HG03378 (cell line): ENCODE data around the gene CCL5.

Experiments
- ATAC-seq: cut with Tn5 transposase; IDR thresholded peaks from one replicate; pipeline ENCODE4 v1.9.1; 2021; ENCODE audit warnings: mild to moderate bottlenecking, moderate library complexity; ENCODE audit not compliant: unreplicated experiment

CCL5 gene

GRCh38 chr17:35868737-35869136 is 11.4 kb downstream of the CCL5 start, which contains the start of gene HEATR9:
Gene HEATR9 (minus strand): TSS chr17:35868891. CDS start chr17:35868742, 149 bp downstream.
- no peak for ATAC-seq

- no peak for ATAC-seq
These were observed 12.6 kb downstream of the CCL5 start for GRCh38 chr17:35867574-35867973.

- ATAC-seq, result no peak
These were observed 13.7 kb downstream of the CCL5 start for GRCh38 chr17:35866341-35866950.

GRCh38 chr17:35865412-35866340 is 14.5 kb downstream of the CCL5 start:
- ATAC-seq, result no peak

GRCh38 chr17:35864853-35865252 is 15.3 kb downstream of the CCL5 start:
- no peak for ATAC-seq

- no peak for ATAC-seq
These were observed 23.6 kb downstream of the CCL5 start for GRCh38 chr17:35856603-35857002.

GRCh38 chr17:35855965-35856364 is 24.2 kb downstream of the CCL5 start:
- no peak for ATAC-seq

GRCh38 chr17:35849469-35850348 is 30.5 kb downstream of the CCL5 start:
- ATAC-seq, result no peak

- ATAC-seq, result no peak
These were observed 32.4 kb downstream of the CCL5 start for GRCh38 chr17:35847633-35848373.

- no peak for ATAC-seq
These were observed 33.2 kb downstream of the CCL5 start for GRCh38 chr17:35847006-35847405.

- ATAC-seq, result no peak
These were observed 33.9 kb downstream of the CCL5 start for GRCh38 chr17:35846055-35846809.

- no peak for ATAC-seq
These were observed 35.6 kb downstream of the CCL5 start for GRCh38 chr17:35844547-35844946.

- ATAC-seq, result no peak
These were observed 36.5 kb downstream of the CCL5 start for GRCh38 chr17:35843698-35844097.

- ATAC-seq, result no peak
These were observed 37.9 kb downstream of the CCL5 start for GRCh38 chr17:35842239-35842638.

- no peak for ATAC-seq
These were observed 38.7 kb downstream of the CCL5 start for GRCh38 chr17:35841505-35841904.

- ATAC-seq, result no peak
These were observed 39.1 kb downstream of the CCL5 start for GRCh38 chr17:35841101-35841500.

GRCh38 chr17:35825206-35825605 is 55.0 kb downstream of the CCL5 start:
- no peak for ATAC-seq
